Loucy (cell line): ENCODE measurements around the gene GPR107.

Experiments
- H2AFZ ChIP-seq: fragments of 200-600 bp; sonication (generic); 2 replicates; pipeline ENCODE4 v1.6.0; 2016; ENCODE audit warnings: antibody characterized with exemption, mild to moderate bottlenecking, low read length, moderate library complexity
- H3F3A ChIP-seq: fragments of 200-600 bp; 2 replicates; pipeline ENCODE4 v1.6.0; 2016; ENCODE audit warnings: antibody characterized with exemption, low read depth, mild to moderate bottlenecking
- H3K27me3 ChIP-seq: fragments of 200-600 bp; sonication (generic); 2 replicates; pipeline ENCODE4 v1.6.1; 2014; ENCODE audit warnings: low read length, mild to moderate bottlenecking; ENCODE audit not compliant: insufficient read depth, poor library complexity, severe bottlenecking
- H3K36me3 ChIP-seq: fragments of 200-600 bp; sonication (generic); 2 replicates; pipeline ENCODE4 v1.6.1; 2016; ENCODE audit warnings: low read length; ENCODE audit not compliant: insufficient read depth
- H3K4me1 ChIP-seq: fragments of 200-600 bp; sonication (generic); 2 replicates; pipeline ENCODE4 v1.5.1; 2014; ENCODE audit warnings: low read length, mild to moderate bottlenecking; ENCODE audit not compliant: insufficient read depth, poor library complexity, severe bottlenecking
- H3K4me2 ChIP-seq: fragments of 200-600 bp; sonication (generic); 2 replicates; pipeline ENCODE4 v1.6.0; 2014; ENCODE audit warnings: antibody characterized with exemption, low read length, low read depth, mild to moderate bottlenecking; ENCODE audit not compliant: poor library complexity, severe bottlenecking
- H3K4me3 ChIP-seq: fragments of 200-600 bp; sonication (generic); 2 replicates; pipeline ENCODE4 v1.5.1; 2014; ENCODE audit warnings: low read length, mild to moderate bottlenecking, mixed read lengths; ENCODE audit not compliant: poor library complexity, severe bottlenecking
- H3K79me2 ChIP-seq: fragments of 200-600 bp; sonication (generic); 2 replicates; pipeline ENCODE4 v1.6.1; 2014; ENCODE audit warnings: low read length; ENCODE audit not compliant: insufficient read depth
- H3K9ac ChIP-seq: fragments of 200-600 bp; sonication (generic); 2 replicates; pipeline ENCODE4 v1.6.0; 2014; ENCODE audit warnings: mild to moderate bottlenecking, low read depth, low read length, moderate library complexity; ENCODE audit not compliant: poor library complexity, severe bottlenecking
- H3K9me2 ChIP-seq: fragments of 200-600 bp; sonication (generic); replicated peaks from 2 replicates; pipeline ENCODE4 v1.6.1; 2016; ENCODE audit warnings: low read depth, low read length, mixed read lengths
- H3K9me3 ChIP-seq: fragments of 200-600 bp; sonication (generic); 2 replicates; pipeline ENCODE4 v1.6.1; 2014; ENCODE audit warnings: mild to moderate bottlenecking, antibody characterized with exemption, low read length, low read depth; ENCODE audit not compliant: insufficient read depth
- H4K20me1 ChIP-seq: fragments of 200-600 bp; sonication (generic); 2 replicates; pipeline ENCODE4 v1.6.0; 2014; ENCODE audit warnings: antibody characterized with exemption, low read length, mild to moderate bottlenecking; ENCODE audit not compliant: insufficient read depth, poor library complexity, severe bottlenecking
- EZH2phosphoT487 ChIP-seq: fragments of 200-600 bp; IDR thresholded peaks from 2 replicates; pipeline ENCODE4 v1.6.1; 2018; ENCODE audit warnings: antibody characterized with exemption, mild to moderate bottlenecking, moderate library complexity, borderline replicate concordance
- TF ChIP-seq, protein P1 (sequence below): fragments of 200-600 bp; sonication (generic); conservative IDR thresholded peaks from 2 replicates; pipeline ENCODE4 v1.5.1; 2014; ENCODE audit warnings: mild to moderate bottlenecking, antibody characterized with exemption, low read length

Gene GPR107

DNA sequence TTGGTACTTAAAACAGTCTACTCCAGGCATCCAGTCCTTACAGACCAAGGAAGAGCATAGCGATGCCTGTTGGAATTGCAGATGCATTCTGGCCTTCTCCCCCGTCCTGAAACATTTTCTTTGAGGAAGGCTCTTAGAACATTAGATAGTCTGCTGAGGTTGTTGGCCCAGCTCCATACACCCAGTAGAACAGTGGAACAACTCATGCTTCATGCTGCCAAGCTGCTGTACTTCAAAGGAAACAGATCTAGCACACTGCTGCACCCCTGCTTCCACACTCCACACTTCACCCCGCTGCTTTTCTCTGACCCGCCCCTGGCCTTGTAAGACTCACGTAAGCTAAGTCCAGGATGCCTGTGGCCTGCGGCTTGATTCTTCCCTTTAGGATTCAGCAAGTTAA is 85.1 kb downstream of the GPR107 start:
- Histone ChIP-seq H3F3A (no peaks in the 10 kb centered on the region), H3K79me2 (no peaks in the 10 kb centered on the region), H3K27me3 (no peaks in the 10 kb centered on the region), H3K4me3 (no peak overlapping the region), H3K4me1 (peaks cover 7% of the 10 kb centered on the region), H2AFZ (no peak overlapping the region), H3K9me2 (no peaks in the 10 kb centered on the region), H3K4me2 (no peak overlapping the region), H3K9me3 (no peaks in the 10 kb centered on the region), H3K9ac (no peak overlapping the region), H3K36me3 (no peaks in the 10 kb centered on the region), H4K20me1 (no peaks in the 10 kb centered on the region)
- TF ChIP-seq EZH2phosphoT487: no peak
- TF ChIP-seq, protein P1, sequence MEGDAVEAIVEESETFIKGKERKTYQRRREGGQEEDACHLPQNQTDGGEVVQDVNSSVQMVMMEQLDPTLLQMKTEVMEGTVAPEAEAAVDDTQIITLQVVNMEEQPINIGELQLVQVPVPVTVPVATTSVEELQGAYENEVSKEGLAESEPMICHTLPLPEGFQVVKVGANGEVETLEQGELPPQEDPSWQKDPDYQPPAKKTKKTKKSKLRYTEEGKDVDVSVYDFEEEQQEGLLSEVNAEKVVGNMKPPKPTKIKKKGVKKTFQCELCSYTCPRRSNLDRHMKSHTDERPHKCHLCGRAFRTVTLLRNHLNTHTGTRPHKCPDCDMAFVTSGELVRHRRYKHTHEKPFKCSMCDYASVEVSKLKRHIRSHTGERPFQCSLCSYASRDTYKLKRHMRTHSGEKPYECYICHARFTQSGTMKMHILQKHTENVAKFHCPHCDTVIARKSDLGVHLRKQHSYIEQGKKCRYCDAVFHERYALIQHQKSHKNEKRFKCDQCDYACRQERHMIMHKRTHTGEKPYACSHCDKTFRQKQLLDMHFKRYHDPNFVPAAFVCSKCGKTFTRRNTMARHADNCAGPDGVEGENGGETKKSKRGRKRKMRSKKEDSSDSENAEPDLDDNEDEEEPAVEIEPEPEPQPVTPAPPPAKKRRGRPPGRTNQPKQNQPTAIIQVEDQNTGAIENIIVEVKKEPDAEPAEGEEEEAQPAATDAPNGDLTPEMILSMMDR: no peak

DNA sequence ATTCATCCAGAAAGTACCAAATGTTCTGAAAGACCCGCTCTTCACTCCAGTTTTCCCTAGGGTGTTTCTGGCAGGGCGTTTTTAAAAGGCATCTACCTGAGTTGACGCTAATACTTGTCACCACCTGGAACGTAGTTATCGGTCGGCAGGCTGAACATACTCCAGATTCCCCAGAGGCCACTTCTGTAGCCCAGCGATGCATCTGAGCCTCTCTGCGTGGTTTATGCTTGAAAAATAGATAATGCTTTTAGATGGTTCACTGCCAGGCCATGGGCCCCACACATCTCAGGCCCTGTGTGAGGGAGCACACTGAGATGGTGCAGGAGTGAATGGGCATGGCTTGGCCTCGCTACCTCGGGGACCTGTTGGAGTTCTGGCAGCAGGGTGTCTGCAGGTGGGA is 85.5 kb downstream of the GPR107 start:
- H3K9ac ChIP-seq: no peak overlapping the region
- H3F3A ChIP-seq: no peaks in the 10 kb centered on the region
- H3K4me1 ChIP-seq: peaks cover 7% of the 10 kb centered on the region
- no peak overlapping the region for H3K4me2 ChIP-seq
- H3K27me3 ChIP-seq: no peaks in the 10 kb centered on the region
- H2AFZ ChIP-seq: no peak overlapping the region
- H3K79me2 ChIP-seq: no peaks in the 10 kb centered on the region
- H3K36me3 ChIP-seq: no peaks in the 10 kb centered on the region
- no peak for TF ChIP-seq EZH2phosphoT487
- TF ChIP-seq, protein P1: no peak
- no peaks in the 10 kb centered on the region for H3K9me3 ChIP-seq
- H3K9me2 ChIP-seq: no peaks in the 10 kb centered on the region
- no peak overlapping the region for H3K4me3 ChIP-seq
- H4K20me1 ChIP-seq: no peaks in the 10 kb centered on the region

DNA sequence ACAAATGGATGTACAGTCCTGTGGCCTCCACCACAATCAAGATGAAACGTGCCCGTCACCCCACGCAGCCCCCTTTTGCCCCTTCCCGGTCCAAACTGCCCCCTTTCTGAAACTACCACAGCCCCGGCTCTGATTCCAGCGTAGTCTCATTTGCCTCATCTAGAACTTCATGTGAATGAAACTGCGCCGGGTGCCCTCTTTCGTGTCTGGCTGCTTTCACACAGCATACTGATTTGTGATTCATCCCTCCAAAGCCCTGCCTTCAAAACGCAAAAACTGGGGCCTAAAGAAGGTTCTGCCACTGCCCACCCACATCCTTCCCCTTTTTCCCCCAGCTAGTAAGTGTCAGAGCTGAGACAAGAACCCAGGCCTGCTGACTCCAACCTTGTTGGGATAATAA is 87.0 kb downstream of the GPR107 start:
- H3K4me2 ChIP-seq: no peak overlapping the region

More for the DNA sequence above, 87.0 kb downstream of the GPR107 start:
- Histone ChIP-seq H3K27me3 (no peaks in the 10 kb centered on the region), H3K9me2 (no peaks in the 10 kb centered on the region), H3K9ac (no peak overlapping the region), H3K79me2 (no peaks in the 10 kb centered on the region), H3K36me3 (no peaks in the 10 kb centered on the region), H3K4me3 (no peak overlapping the region), H3K4me1 (peaks cover 7% of the 10 kb centered on the region), H2AFZ (no peak overlapping the region), H3F3A (no peaks in the 10 kb centered on the region), H3K9me3 (no peaks in the 10 kb centered on the region), H4K20me1 (no peaks in the 10 kb centered on the region)
- TF ChIP-seq, protein P1: no peak
- no peak for TF ChIP-seq EZH2phosphoT487
